ENCODE results near the gene EPB41L3.

GRCh38 chr18:5568416-5568815 is 24.6 kb upstream of the EPB41L3 start:
- no peak for TF ChIP-seq SP1 (CRISPR knock-in tag; conservative IDR thresholded peaks at IDR 0.05)
- no peak for TF ChIP-seq SMAD3 (CRISPR knock-in tag; IDR thresholded peaks at IDR 0.05; ENCODE audit: borderline replicate concordance)
- TF ChIP-seq PRRX2 (CRISPR knock-in tag; IDR thresholded peaks at IDR 0.05): no peak
- no peak for TF ChIP-seq ATF6 (CRISPR knock-in tag; IDR thresholded peaks at IDR 0.05)
- TF ChIP-seq CTCF (IDR thresholded peaks at IDR 0.05): no peak
- no peak for TF ChIP-seq ZNF263 (CRISPR knock-in tag; IDR thresholded peaks at IDR 0.05; ENCODE audit: low read depth)
- no peak for TF ChIP-seq NFYB (CRISPR knock-in tag; conservative IDR thresholded peaks at IDR 0.05; ENCODE audit: low read depth)
- TF ChIP-seq NR3C1 (CRISPR knock-in tag; conservative IDR thresholded peaks at IDR 0.05; ENCODE audit: low read depth): no peak
- TF ChIP-seq ATF1 (CRISPR knock-in tag; IDR thresholded peaks at IDR 0.05): no peak
- TF ChIP-seq ESRRA (CRISPR knock-in tag; IDR thresholded peaks at IDR 0.05; ENCODE audit: borderline replicate concordance): no peak
- TF ChIP-seq EMX1 (CRISPR knock-in tag; IDR thresholded peaks at IDR 0.05): no peak
- TF ChIP-seq, protein P1, sequence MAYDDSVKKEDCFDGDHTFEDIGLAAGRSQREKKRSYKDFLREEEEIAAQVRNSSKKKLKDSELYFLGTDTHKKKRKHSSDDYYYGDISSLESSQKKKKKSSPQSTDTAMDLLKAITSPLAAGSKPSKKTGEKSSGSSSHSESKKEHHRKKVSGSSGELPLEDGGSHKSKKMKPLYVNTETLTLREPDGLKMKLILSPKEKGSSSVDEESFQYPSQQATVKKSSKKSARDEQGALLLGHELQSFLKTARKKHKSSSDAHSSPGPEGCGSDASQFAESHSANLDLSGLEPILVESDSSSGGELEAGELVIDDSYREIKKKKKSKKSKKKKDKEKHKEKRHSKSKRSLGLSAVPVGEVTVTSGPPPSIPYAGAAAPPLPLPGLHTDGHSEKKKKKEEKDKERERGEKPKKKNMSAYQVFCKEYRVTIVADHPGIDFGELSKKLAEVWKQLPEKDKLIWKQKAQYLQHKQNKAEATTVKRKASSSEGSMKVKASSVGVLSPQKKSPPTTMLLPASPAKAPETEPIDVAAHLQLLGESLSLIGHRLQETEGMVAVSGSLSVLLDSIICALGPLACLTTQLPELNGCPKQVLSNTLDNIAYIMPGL (CRISPR knock-in tag; IDR thresholded peaks at IDR 0.05): no peak
- TF ChIP-seq, protein P2, sequence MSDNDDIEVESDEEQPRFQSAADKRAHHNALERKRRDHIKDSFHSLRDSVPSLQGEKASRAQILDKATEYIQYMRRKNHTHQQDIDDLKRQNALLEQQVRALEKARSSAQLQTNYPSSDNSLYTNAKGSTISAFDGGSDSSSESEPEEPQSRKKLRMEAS (CRISPR knock-in tag; IDR thresholded peaks at IDR 0.05): no peak
- no peak for TF ChIP-seq NR2C2 (CRISPR knock-in tag; IDR thresholded peaks at IDR 0.05)
